Common myeloid progenitor, CD34-positive (primary cell): ENCODE measurements around the gene MYRIP.
A peak's percentile ranks its signal among the peaks of the same experiment; 100 is the strongest.

Experiments
- CTCF ChIA-PET: fragments of 350-600 bp; sonication (Branson Sonifier 250); formaldehyde crosslinking; loops from one replicate; lab custom pipeline; 2021; ENCODE audit warnings: antibody characterized with exemption; lab: Charles Lee
- POLR2A ChIA-PET: fragments of 350-600 bp; sonication (Branson Sonifier 250); formaldehyde crosslinking; loops from one replicate; lab custom pipeline; 2021; ENCODE audit warnings: antibody characterized with exemption; lab: Charles Lee
- DNase-seq, 3 donors: peaks; one replicate each; pipeline versions ENCODE4 v3.0.0 to v3.0.0-alpha.2; 2013
- H3K27ac ChIP-seq, 2 experiments: 1 replicate in 1 of 2; 2 replicates in 1 of 2; pipeline ENCODE4 v1.7.0; 2013; ENCODE audit warnings: inconsistent platforms in 2 of 2, low read length in 2 of 2, mild to moderate bottlenecking in 2 of 2, low read depth in 1 of 2, moderate library complexity in 1 of 2; ENCODE audit not compliant: severe bottlenecking in 2 of 2, insufficient read depth in 1 of 2, poor library complexity in 1 of 2
- H3K27me3 ChIP-seq, 5 experiments: replicated peaks in 2 of 5; 1 replicate in 3 of 5; 2 replicates in 2 of 5; pipeline versions ENCODE4 v1.6.1 to v1.7.0; 2013; ENCODE audit warnings: low read length in 4 of 5, mild to moderate bottlenecking in 2 of 5, moderate library complexity in 2 of 5, inconsistent platforms in 1 of 5; ENCODE audit not compliant: insufficient read depth in 5 of 5, control insufficient read depth in 4 of 5
- H3K36me3 ChIP-seq, 4 experiments: 1 replicate in 2 of 4; 2 replicates in 2 of 4; pipeline versions ENCODE4 v1.6.1 to v1.7.0; 2013; ENCODE audit warnings: low read length in 3 of 4, control low read depth in 1 of 4, mild to moderate bottlenecking in 1 of 4; ENCODE audit not compliant: control insufficient read depth in 4 of 4, insufficient read depth in 4 of 4
- H3K4me1 ChIP-seq, 4 experiments: 1 replicate in 3 of 4; 2 replicates in 1 of 4; pipeline versions ENCODE4 v1.6.1 to v1.7.1; 2013; ENCODE audit warnings: low read length in 3 of 4, mild to moderate bottlenecking in 3 of 4, control low read depth in 1 of 4, inconsistent platforms in 1 of 4, moderate library complexity in 1 of 4; ENCODE audit not compliant: control insufficient read depth in 4 of 4, insufficient read depth in 4 of 4; ENCODE audit errors: control extremely low read depth in 1 of 4
- H3K4me3 ChIP-seq, 7 experiments: 1 replicate in 4 of 7; 2 replicates in 3 of 7; pipeline versions ENCODE4 v1.5.1 to v1.7.0; 2013; ENCODE audit warnings: mild to moderate bottlenecking in 7 of 7, low read length in 6 of 7, moderate library complexity in 6 of 7, inconsistent platforms in 2 of 7, low read depth in 2 of 7, control low read depth in 1 of 7; ENCODE audit not compliant: insufficient read depth in 4 of 7, control insufficient read depth in 1 of 7; ENCODE audit errors: extremely low read depth in 1 of 7
- H3K9me3 ChIP-seq, 5 experiments: 1 replicate in 4 of 5; 2 replicates in 1 of 5; pipeline versions ENCODE4 v1.6.1 to v1.7.1; 2013; ENCODE audit warnings: low read length in 4 of 5, mild to moderate bottlenecking in 2 of 5, inconsistent platforms in 1 of 5, low read depth in 1 of 5, moderate library complexity in 1 of 5; ENCODE audit not compliant: control insufficient read depth in 4 of 5, insufficient read depth in 2 of 5; ENCODE audit errors: control extremely low read depth in 1 of 5
- WGBS: methylation state at CpG from one replicate; pipeline ENCODE4 v1.1.5; 2013; ENCODE audit not compliant: insufficient coverage; 5-methylcytosine and 5-hydroxymethylcytosine counted together

Gene MYRIP

DNA sequence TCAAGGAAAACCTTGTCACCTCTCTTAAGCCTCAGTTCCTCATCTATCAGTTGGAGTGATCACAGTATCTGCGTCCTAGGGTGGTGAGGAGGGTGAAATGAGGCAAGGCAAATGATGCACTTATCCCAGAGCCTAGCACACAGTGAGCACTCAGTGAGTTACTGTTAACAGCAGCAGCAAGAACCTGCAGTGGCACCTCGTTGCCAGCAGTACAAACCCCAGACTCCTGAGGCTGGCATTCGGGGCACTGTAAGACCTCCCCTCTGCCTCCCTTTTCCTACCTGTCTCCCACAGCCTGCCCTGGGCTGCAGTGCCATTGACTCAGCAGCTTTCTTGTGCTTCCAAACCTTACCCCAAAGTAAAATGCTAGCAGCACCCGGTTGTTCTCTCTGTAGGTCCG lies 417.2 kb downstream of the MYRIP start:
- POLR2A ChIA-PET = no interaction called here
- H3K9me3 ChIP-seq = no peaks in the 10 kb centered on the region
- CTCF ChIA-PET = no interaction called here
- no peak for DNase-seq
- no peaks in the 10 kb centered on the region for H3K36me3 ChIP-seq
- no peak overlapping the region for H3K27ac ChIP-seq
- no peaks in the 10 kb centered on the region for H3K27me3 ChIP-seq
- no peak overlapping the region for H3K4me3 ChIP-seq
- H3K4me1 ChIP-seq = peaks cover 0 to 6% (median 0%) of the 10 kb centered on the region in 4 experiments
- 95% methylated on average over 3 of the region's 5 CpGs for WGBS

DNA sequence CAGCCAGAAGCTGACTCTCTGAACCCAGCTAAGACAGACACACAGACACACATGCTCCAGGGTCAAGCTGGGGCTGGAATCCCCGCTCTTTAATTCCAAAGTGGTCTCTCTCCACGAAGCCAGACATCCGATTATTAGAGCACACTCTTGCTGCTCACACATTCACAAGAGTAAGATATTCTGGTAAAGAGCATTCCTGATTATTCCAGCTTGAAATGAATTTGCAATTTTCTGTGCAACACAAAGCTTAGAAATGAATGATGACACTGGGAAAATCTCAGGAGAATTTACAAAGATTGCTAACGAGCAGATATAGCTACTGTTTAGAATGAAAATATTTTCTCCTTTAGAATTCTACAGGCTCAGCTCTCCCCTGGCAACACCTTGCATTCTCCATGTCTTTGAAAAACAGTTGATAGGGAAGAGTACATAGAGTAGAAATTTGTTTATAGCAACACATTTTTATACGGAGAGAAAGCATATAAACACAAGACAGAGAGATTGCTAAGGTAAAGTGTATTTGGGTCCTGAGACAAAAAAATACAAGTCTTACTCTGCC lies 419.5 kb downstream of the MYRIP start:
- peaks cover 0 to 3% (median 0%) of the 10 kb centered on the region in 5 experiments for H3K9me3 ChIP-seq
- peaks cover 0 to 6% (median 0%) of the 10 kb centered on the region in 4 experiments for H3K4me1 ChIP-seq
- no peak for DNase-seq
- no peak overlapping the region for H3K4me3 ChIP-seq
- WGBS = 100% methylated on average over 1 of the region's 5 CpGs
- H3K27ac ChIP-seq = no peak overlapping the region
- H3K36me3 ChIP-seq = no peaks in the 10 kb centered on the region
- CTCF ChIA-PET = interaction anchor here (0.5 kb wide), 1 partner anchor 19 kb away, joined by 4 read pairs; no protein-coding TSS in a partner anchor
- POLR2A ChIA-PET = no interaction called here
- H3K27me3 ChIP-seq = no peaks in the 10 kb centered on the region

DNA sequence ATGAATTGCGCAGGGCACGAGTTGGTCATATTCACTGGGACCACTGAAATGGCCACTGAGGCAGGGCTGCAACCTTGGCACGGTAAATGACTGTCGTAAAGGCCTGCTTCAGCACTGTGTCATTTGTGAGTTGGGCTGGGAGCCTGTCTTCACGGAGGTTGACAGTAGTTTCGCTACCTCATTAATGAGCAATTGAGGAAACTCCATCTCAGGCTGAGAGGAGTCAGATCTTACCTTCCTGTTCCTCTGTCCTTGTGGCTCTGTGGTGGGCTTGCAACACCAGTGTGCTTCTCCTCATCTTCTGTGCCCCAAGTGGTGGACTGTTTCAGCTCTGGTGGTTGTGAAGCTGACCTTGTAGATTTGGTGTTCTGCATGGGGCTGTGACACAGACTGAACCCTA lies 420.0 kb downstream of the MYRIP start:
- peak in 2 of 3 donors; percentile 25 to 26 for DNase-seq
- no peak overlapping the region for H3K4me3 ChIP-seq
- CTCF ChIA-PET = interaction anchor here (0.5 kb wide), 1 partner anchor 20 kb away, joined by 4 read pairs; no protein-coding TSS in a partner anchor

DNA sequence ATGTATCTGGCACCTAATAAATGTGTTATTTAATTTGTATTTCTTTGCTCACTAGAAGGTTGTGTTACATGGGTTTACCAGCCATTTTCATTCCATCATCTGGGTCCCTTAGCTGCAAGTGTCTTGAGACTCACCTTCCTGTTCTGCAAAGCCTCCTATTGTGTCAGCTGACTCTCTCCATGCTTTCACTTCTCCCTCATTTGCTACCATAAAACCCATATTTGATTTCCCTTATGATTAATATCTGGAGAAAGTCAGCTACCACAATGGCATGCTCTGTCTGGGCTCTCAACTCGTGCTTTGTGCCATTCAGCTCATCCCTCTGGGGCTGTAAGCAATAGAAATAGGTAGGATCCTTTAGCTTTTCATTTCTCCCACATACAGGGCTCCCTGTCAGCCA lies 420.6 kb downstream of the MYRIP start:
- ChIA-PET POLR2A (no interaction called here), CTCF (no interaction called here)
- peaks cover 0 to 6% (median 0%) of the 10 kb centered on the region in 4 experiments for H3K4me1 ChIP-seq
- DNase-seq = peak in 1 of 3 donors; percentile 8
- H3K4me3 ChIP-seq = no peak overlapping the region
- no peaks in the 10 kb centered on the region for H3K27me3 ChIP-seq
- H3K27ac ChIP-seq = no peak overlapping the region
- H3K9me3 ChIP-seq = peaks cover 0 to 3% (median 0%) of the 10 kb centered on the region in 5 experiments
- WGBS = no CpG with 5 or more reads among the region's 1 CpG
- H3K36me3 ChIP-seq = no peaks in the 10 kb centered on the region

More for the DNA sequence above, 420.0 kb downstream of the MYRIP start:
- WGBS = 95% methylated on average over 6 of the region's 6 CpGs
- POLR2A ChIA-PET = no interaction called here
- peaks cover 0 to 3% (median 0%) of the 10 kb centered on the region in 5 experiments for H3K9me3 ChIP-seq
- peaks cover 0 to 6% (median 0%) of the 10 kb centered on the region in 4 experiments for H3K4me1 ChIP-seq
- no peak overlapping the region for H3K27ac ChIP-seq
- H3K27me3 ChIP-seq = no peaks in the 10 kb centered on the region
- no peaks in the 10 kb centered on the region for H3K36me3 ChIP-seq

DNA sequence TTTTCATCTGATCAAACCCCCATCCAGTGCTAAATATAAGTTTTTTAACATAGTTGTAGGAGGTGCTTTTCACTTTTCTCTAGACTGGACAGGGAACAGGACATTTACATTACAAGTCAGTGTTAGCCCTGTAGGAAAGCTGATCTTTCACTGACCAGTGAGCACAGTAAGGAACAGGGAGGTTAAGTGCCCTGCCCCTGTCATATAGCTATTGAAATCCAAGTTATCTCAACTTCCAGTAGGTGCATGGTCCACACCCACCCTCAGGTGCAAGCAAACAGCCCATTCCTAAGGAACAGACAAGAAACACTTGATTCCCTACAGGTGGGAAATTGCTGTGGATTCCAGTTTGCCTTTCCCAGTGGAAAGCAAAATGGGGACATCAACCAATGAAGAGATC lies 421.0 kb downstream of the MYRIP start:
- Histone ChIP-seq H3K9me3 (peaks cover 0 to 3% (median 0%) of the 10 kb centered on the region in 5 experiments), H3K27ac (no peak overlapping the region), H3K4me3 (no peak overlapping the region), H3K27me3 (no peaks in the 10 kb centered on the region), H3K36me3 (no peaks in the 10 kb centered on the region), H3K4me1 (peaks cover 0 to 6% (median 0%) of the 10 kb centered on the region in 4 experiments)
- no peak for DNase-seq
- CTCF ChIA-PET = no interaction called here
- POLR2A ChIA-PET = no interaction called here

DNA sequence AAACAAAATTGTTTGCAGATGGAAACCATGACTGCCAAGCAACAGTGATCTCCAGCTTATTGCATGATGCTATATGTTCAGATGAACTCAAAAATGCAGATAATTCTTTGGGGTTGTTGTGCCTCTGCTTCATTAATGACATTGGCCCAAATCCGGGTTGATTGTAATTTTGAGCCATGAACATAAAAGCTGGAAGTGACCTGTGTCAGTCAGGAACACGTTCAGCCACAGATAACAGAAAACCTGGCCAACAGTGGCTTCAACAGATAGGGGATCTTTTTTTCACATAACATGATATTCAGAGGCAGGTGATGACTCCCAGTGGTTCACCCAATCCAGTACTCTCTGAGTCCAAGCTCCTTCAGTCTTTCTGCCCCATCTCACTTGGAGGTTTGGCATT lies 423.2 kb downstream of the MYRIP start:
- no peaks in the 10 kb centered on the region for H3K36me3 ChIP-seq
- POLR2A ChIA-PET = no interaction called here
- CTCF ChIA-PET = interaction anchor here (1.1 to 1.2 kb wide), 2 partner anchors 15 to 41 kb away, joined by 3 to 4 read pairs; no protein-coding TSS in a partner anchor
- H3K9me3 ChIP-seq = peaks cover 0 to 3% (median 0%) of the 10 kb centered on the region in 5 experiments
- H3K27me3 ChIP-seq = no peaks in the 10 kb centered on the region
- 87% methylated on average over 2 of the region's 2 CpGs for WGBS
- peaks cover 0 to 6% (median 0%) of the 10 kb centered on the region in 4 experiments for H3K4me1 ChIP-seq
- DNase-seq = no peak
- no peak overlapping the region for H3K4me3 ChIP-seq
- no peak overlapping the region for H3K27ac ChIP-seq

DNA sequence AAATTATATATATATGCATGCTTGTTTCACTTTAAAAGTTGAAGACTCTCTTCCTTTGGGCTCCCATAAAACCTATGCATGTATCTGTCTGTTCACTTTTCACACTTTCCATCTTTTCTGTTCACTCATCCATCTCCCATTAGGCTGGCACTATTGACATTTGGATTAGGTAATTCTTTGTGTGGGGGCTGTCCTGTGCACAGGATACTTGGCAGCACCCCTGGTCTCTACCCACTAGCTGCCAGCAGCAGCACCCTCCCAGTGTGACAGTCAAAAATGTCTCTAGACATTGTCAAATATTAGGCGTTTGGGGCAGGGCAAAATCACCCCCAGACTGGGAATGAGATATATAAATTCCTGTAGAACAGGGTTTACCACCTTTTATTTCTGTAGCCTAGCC lies 427.8 kb downstream of the MYRIP start:
- CTCF ChIA-PET = no interaction called here

More for the DNA sequence above, 427.8 kb downstream of the MYRIP start:
- POLR2A ChIA-PET = no interaction called here
- no peak overlapping the region for H3K4me3 ChIP-seq
- H3K27ac ChIP-seq = no peak overlapping the region
- H3K27me3 ChIP-seq = no peaks in the 10 kb centered on the region
- H3K36me3 ChIP-seq = no peaks in the 10 kb centered on the region
- DNase-seq = no peak
- H3K9me3 ChIP-seq = peaks cover 0 to 6% (median 0%) of the 10 kb centered on the region in 5 experiments
- WGBS = no CpG with 5 or more reads among the region's 1 CpG
- peaks cover 0 to 2% (median 0%) of the 10 kb centered on the region in 4 experiments for H3K4me1 ChIP-seq
